MG63 (cell line): ENCODE data around the gene EXOC2. TPM values are rescaled to one million over a fixed set of nuclear protein-coding genes. Genes with fewer than 3 reads are reported as not detected.
A peak's percentile ranks its signal among the peaks of the same experiment; 100 is the strongest.

ENCODE experiments used
- DNase-seq: peaks from one replicate; pipeline ENCODE4 v3.0.0-alpha.2; 2020
- H3K27me3 ChIP-seq: fragments of 250-450 bp; sonication (Bioruptor Pico); 2 replicates; pipeline ENCODE4 v1.5.1; 2020; ENCODE audit warnings: mild to moderate bottlenecking, moderate library complexity
- H3K36me3 ChIP-seq: fragments of 250-450 bp; sonication (Bioruptor Pico); 2 replicates; pipeline ENCODE4 v1.5.1; 2020; ENCODE audit warnings: mild to moderate bottlenecking, moderate library complexity
- H3K4me3 ChIP-seq: fragments of 250-450 bp; sonication (Bioruptor Pico); 2 replicates; pipeline ENCODE4 v1.5.1; 2020; ENCODE audit warnings: mild to moderate bottlenecking, moderate library complexity
- H3K9me3 ChIP-seq: fragments of 250-450 bp; sonication (Bioruptor Pico); 2 replicates; pipeline ENCODE4 v1.5.1; 2020; ENCODE audit warnings: mild to moderate bottlenecking, moderate library complexity
- total RNA-seq: library from RNA; depleted of rRNA; stranded (reverse); fragments of >200 nt; shearing (Covaris generic); gene quantifications from 2 replicates; pipeline ENCODE4 v1.2.3, GENCODE V29; 2014; ENCODE audit warnings: low replicate concordance

Gene EXOC2
- total RNA-seq, 1 experiment from 2014 or later: 16.9 TPM

DNA sequence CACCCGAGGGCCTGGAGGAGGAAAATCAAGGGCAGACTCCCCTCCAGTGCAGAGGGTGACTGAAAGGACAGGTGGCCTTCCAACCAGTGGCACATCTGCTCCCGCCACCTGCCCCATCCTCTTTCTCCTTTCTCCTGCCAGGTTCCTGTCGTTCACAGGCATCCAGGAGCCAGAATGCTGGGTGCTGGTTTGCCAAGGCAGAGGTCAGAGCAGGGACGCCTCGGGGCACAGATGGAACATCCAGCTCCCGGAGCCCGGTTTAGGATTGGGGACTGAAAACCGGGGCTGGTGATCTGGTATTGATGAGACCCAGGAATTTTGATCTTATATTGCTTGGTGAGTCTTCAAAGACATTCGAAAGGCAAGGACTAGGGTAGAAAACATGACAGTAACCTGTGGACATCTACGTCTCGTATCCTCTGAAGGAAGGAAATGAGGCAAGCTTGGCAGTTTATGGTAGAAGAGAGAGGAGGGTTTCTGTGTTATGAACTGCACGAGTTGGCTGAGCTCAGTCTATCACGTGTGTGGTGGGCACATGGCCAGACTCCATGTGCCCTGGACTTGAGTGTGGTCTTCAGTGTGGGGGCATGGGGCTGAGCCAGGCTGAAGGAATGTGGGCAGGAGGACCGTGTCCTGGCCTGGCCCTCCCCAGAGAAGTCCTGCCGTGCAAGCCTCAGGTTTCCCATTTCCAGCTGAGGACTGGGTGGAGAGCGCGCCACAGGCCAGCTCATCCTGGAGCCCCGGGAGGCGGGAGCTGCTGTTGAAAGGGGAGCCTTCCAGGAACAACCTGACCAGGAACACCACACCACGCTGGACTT, 227.2 kb downstream of the EXOC2 start:
- no peaks in the 10 kb centered on the region for H3K27me3 ChIP-seq
- no peaks in the 10 kb centered on the region for H3K36me3 ChIP-seq
- H3K9me3 ChIP-seq: no peaks in the 10 kb centered on the region
- DNase-seq: peak; percentile 5
- H3K4me3 ChIP-seq: no peak overlapping the region

- no peaks in the 10 kb centered on the region for H3K27me3 ChIP-seq
- no peak for DNase-seq
- H3K4me3 ChIP-seq: no peak overlapping the region
- H3K36me3 ChIP-seq: no peaks in the 10 kb centered on the region
- no peaks in the 10 kb centered on the region for H3K9me3 ChIP-seq
Observed at GRCh38 chr6:456887-457286, 236.1 kb downstream of the EXOC2 start.

- Histone ChIP-seq H3K9me3 (no peaks in the 10 kb centered on the region), H3K36me3 (no peaks in the 10 kb centered on the region), H3K27me3 (no peaks in the 10 kb centered on the region), H3K4me3 (no peak overlapping the region)
- DNase-seq: no peak
Observed at GRCh38 chr6:456358-456867, 236.5 kb downstream of the EXOC2 start.

DNA sequence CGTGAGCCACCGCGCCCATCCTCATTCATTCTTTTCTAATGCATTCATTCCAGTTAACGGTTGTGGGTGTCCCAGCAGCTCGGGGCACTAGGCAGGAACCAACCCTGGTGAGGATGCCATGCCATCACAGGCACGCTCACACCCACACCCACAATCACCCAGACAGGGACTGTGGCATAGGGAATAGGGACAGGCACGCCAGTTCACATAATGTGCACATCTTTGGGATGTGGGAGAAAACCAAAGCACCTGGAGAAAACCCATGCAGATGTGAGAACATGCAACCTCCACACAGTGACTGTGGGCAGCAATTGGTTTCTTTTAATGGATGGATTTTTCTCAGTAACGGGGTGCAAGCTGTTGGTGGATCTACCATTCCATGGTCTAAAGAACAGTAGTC, 237.1 kb downstream of the EXOC2 start:
- DNase-seq: no peak

DNA sequence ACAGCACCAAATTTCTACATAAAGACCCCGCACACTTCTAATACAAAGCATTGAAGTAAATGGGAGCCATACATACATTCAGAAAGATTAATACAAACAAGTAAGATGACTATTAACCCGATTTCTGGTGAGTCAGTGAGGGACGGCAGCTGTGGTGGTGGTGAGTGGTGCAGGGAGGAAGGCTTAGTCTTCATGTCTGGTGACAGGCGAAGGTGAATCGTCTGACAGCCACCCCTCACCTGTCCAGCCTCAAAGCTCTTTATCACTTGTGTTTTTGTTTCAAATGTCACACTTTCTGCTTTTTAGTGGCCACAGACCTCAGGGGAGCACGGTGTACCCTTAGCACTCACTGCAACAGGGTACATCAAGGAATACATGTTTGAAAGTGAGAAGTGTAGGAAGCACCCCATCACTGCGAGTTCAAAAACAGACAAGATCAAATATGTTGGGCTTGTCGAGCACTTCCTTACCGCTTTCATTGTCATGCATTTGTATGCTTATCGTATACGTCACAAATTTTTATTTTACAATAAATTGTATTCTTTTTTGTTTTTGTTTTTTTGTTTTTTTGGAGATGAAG, 237.8 kb downstream of the EXOC2 start:
- H3K9me3 ChIP-seq: no peaks in the 10 kb centered on the region
- no peaks in the 10 kb centered on the region for H3K36me3 ChIP-seq
- peak; percentile 5 for DNase-seq
- no peaks in the 10 kb centered on the region for H3K27me3 ChIP-seq
- no peak overlapping the region for H3K4me3 ChIP-seq

More for the DNA sequence above, 237.1 kb downstream of the EXOC2 start:
- Histone ChIP-seq H3K27me3 (no peaks in the 10 kb centered on the region), H3K9me3 (no peaks in the 10 kb centered on the region), H3K36me3 (no peaks in the 10 kb centered on the region), H3K4me3 (no peak overlapping the region)

- no peak for DNase-seq
Observed at GRCh38 chr6:454148-454991, 238.6 kb downstream of the EXOC2 start.

DNA sequence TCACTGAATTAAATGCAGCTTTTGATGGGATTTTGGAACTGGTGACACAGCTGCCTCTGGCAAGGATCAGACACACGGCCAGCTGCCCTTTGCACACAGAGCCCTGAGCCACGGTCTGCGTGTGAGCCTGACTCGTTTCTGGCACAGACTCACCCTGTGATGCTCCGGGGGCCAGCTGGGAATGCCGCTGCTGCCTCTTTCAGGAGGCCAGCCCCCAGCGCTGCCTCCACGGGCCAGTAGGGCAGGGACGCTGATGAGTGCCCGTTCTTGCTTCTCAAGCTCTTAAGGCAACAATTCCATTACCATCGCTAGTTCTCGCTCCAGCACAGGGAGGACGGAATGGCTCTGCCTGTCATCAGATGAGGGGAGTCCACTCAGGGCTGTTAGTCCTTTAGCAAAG, 239.8 kb downstream of the EXOC2 start:
- Histone ChIP-seq H3K36me3 (no peaks in the 10 kb centered on the region), H3K4me3 (no peak overlapping the region), H3K27me3 (no peaks in the 10 kb centered on the region), H3K9me3 (no peaks in the 10 kb centered on the region)
- peak; percentile 39 for DNase-seq

More at GRCh38 chr6:454148-454991, 238.6 kb downstream of the EXOC2 start:
- H3K27me3 ChIP-seq: no peaks in the 10 kb centered on the region
- no peaks in the 10 kb centered on the region for H3K9me3 ChIP-seq
- H3K4me3 ChIP-seq: no peak overlapping the region
- H3K36me3 ChIP-seq: no peaks in the 10 kb centered on the region

- DNase-seq: no peak
- Histone ChIP-seq H3K36me3 (no peaks in the 10 kb centered on the region), H3K27me3 (no peaks in the 10 kb centered on the region), H3K9me3 (no peaks in the 10 kb centered on the region), H3K4me3 (no peak overlapping the region)
Observed at GRCh38 chr6:452301-453067, 240.5 kb downstream of the EXOC2 start.

DNA sequence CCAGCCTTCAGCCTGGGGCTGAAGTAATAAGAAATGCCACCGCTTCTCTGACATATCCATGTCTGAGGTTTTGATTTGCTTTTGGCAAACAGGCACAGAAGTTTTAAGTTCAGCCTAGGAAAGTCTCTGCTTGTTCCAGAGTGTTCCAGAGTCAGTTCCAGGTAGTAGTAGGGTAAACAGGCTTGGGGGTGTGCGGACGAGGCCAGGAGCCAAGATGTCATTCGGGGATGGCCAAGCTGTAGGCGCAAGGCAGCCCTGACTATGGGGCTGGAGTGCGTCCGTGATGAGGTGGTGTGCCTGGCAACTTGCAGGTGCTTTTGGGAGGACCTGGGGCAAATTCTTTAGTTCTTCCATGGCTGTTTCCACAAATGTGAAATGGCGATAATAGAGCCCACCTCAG, 241.1 kb downstream of the EXOC2 start:
- Histone ChIP-seq H3K36me3 (no peaks in the 10 kb centered on the region), H3K4me3 (no peak overlapping the region), H3K27me3 (no peaks in the 10 kb centered on the region), H3K9me3 (no peaks in the 10 kb centered on the region)
- DNase-seq: no peak

DNA sequence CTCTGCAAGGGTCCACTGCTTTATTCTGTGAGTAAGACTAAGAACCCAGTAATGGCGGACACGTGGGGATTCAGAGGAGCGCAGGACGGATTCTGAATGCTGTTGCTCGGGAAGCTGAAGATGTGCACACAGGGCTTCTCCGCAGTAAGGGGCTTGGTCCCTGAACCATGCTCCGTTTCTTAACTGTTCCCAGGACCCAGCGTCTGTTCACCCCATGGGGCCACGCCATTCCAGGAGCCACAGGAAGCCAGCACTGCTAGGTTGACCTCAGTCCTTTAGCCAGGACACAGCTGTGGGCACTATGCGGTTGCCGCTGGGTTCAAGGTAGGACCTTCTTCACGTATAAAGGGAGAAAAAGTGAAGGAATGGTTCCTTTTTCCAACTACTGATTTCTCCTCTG, 241.6 kb downstream of the EXOC2 start:
- no peaks in the 10 kb centered on the region for H3K9me3 ChIP-seq
- no peak overlapping the region for H3K4me3 ChIP-seq
- no peak for DNase-seq
- no peaks in the 10 kb centered on the region for H3K36me3 ChIP-seq
- H3K27me3 ChIP-seq: no peaks in the 10 kb centered on the region

DNA sequence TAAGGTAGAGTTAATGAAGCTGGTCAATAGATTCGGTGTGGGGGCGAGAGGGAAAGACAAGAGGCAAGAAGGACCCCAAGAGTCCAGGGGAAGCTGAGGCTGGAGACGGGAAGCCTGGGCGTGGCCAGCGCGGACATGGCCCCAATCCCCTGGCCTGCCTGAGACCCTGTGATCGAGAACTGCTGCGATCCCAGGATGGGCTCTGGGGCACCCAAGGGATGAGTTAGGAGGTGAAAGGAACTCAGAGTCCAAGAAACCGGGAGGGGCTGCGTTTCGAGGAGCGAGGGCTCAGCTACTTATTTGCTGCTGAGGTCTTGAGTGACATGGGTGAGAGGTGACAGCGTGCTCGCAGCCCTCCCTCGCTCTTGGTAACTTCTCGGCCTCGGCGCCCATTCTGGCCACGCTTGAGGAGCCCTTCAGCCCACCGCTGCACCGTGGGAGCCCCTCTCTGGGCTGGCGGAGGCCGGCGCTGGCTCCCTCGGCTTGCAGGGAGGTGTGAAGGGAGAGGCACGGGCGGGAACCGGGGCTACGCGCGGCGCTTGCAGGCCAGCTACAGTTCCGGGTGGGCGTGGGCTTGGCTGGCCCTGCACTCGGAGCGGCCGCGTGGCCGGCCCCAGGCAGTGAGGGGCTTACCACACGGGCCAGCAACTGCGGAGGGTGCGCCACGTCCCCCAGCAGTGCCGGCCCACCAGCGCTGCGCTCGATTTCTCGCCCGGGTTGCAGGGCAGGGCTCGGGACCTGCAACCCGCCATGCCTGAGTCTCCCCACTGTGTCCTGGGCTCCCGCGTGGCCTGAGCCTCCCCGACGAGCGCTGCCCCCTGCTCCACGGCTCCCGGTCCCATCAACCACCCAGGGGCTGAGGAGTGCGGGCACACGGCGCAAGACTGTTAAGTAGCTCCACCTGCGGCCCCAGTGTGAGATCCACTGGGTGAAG, 243.2 kb downstream of the EXOC2 start:
- H3K36me3 ChIP-seq: no peaks in the 10 kb centered on the region
- H3K4me3 ChIP-seq: no peak overlapping the region
- H3K9me3 ChIP-seq: no peaks in the 10 kb centered on the region
- no peak for DNase-seq
- H3K27me3 ChIP-seq: no peaks in the 10 kb centered on the region

DNA sequence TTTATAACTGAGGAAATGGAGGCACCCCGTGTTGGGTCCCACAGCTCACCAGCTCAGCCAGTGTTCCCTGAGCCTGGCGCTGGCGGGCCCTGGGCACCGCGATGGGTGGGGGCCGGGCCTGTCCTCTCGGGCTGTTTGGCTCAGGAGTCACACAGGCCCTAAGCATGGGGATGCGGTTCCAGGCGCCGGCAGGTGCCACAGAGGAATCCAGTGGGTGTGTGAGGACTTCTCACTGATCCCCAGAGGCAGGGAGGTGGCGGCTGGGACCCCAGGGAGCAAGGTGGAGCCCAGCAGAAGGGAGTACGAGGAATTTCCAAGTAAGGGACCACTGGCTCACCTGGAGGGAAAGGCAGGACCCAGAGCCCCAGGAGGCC, 243.9 kb downstream of the EXOC2 start:
- Histone ChIP-seq H3K36me3 (no peaks in the 10 kb centered on the region), H3K27me3 (no peaks in the 10 kb centered on the region), H3K9me3 (no peaks in the 10 kb centered on the region), H3K4me3 (no peak overlapping the region)
- no peak for DNase-seq

DNA sequence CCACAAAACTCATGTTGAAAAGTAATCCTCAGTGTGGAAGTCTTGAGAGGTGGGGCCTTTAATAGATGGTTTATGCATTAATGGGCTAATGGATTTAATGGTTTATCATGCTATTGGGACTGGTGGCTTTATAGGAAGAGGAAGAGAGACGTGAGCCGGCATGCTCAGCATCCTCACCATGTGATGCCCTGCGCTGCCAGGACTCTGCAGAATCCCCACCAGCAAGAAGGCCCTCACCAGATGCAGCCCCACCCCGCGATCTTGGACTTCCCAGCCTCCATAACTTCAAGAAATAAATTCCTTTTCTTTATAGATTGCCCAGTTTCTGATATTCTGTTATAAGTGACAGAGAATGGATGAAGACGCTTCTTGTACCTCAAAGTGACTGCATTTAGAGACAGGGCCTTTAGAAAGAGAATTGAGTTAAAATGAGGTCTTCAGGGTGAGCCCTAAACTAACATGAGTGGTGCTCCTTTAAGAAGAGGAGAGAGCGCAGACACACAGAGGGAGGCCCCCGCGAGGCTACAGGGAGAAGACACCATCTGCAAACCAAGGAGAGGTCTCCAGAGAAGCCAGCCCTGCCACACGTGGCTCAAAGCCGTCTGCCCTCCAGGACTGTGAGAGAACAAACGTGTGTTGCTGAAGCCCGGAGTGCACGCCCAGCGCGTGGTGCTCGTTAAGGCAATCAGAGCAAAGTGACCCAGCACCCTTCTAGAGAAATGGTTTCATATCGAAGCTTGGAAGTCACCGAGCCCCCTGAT, 244.5 kb downstream of the EXOC2 start:
- no peaks in the 10 kb centered on the region for H3K9me3 ChIP-seq
- no peak for DNase-seq
- H3K4me3 ChIP-seq: no peak overlapping the region
- H3K27me3 ChIP-seq: no peaks in the 10 kb centered on the region
- H3K36me3 ChIP-seq: no peaks in the 10 kb centered on the region

DNA sequence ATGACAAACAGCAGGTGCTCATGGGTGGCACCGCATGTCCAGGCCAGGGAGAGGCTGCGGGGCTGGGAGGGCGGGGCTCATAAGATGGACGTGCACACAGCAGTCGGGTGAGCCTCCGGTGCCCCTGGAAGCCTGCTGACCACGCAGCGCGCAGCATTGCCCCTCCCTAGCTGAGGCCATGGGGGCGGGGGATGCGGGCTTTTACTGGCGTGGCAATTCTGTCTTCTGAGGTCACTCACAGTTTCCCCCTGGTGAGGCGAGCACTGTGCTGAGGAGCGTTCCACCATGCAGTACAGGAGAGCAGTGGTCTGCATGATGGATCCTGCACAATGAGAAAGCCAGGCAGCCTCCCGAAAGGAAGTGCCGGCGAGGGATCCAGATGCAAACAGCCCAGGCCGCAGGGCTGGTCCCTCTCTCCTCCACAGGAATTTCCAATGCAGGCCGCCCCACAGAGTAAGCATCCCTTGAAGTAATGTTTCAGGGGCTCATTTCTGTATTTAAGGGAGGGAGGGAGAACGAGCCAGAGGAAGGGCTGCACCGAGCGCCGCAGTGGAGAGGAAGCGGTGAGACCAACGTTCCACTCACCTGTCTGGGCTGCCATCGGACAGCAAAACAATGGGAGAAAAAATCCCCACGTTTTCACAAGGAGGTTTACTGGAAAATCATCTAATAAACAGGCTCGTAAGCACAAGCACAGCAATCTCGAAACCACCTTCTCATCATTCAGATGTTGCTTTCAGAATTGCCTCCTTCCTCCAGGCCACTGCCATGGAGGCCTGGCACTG, 245.4 kb downstream of the EXOC2 start:
- Histone ChIP-seq H3K27me3 (no peaks in the 10 kb centered on the region), H3K4me3 (no peak overlapping the region), H3K9me3 (no peaks in the 10 kb centered on the region), H3K36me3 (no peaks in the 10 kb centered on the region)
- DNase-seq: no peak
